Anterior cingulate cortex (tissue), 58 donors: ENCODE results near the gene CAV1.
"Not testable (repeated sequence)": the region's sequence is repeated elsewhere in the genome, so short reads cannot be mapped to it uniquely, and the experiment has no call there.

ENCODE experiments used
- DNase-seq, 58 donors: peaks; one replicate each; lab custom pipeline; 2025; lab: John Stamatoyannopoulos, UW

CAV1 gene

GRCh38 chr7:116576350-116577319, 51.8 kb downstream of the CAV1 start:
- DNase-seq: no peak

GRCh38 chr7:116577320-116577871, 52.6 kb downstream of the CAV1 start:
- DNase-seq: no peak

GRCh38 chr7:116578526-116578925, 53.7 kb downstream of the CAV1 start:
- no peak for DNase-seq

DNA sequence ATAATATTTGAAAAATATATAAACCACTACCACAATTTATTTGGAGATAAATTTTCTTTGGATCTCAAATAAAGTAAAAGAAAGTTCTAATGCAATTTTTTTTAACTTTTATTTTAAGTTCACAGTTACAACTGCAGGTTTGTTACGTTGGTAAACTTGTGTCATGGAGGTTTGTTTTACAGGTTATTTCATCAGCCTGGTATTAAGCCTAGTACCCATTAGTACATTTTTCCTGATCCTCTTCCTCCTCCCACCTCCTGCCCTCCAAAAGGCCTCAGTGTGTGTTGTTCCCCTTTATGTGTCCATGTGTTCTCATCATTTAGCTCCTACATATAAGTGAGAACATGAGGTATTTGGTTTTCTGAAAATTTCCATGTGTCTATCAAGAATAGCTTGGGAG, 54.5 kb downstream of the CAV1 start:
- DNase-seq: no peak

DNA sequence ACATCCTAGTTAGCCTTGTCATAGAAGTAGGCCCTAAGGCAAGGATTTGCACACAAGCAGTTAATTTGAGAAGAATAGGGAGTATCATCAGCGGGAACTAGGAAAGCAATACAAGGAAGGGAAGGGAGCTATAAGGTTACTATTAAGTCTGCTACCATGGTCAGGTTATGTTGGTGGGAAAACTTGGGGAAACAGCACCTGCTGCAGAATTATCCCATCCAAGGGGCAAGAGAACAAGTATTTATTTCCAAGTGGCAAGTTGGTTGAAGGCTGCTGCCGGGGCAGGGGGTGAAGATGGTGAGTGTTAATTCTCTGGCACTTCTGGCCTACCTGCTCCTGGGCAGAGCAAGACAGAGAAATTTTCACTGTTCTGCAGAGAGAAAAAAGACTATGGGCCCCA, 55.0 kb downstream of the CAV1 start:
- no peak for DNase-seq

GRCh38 chr7:116582164-116582732, 57.4 kb downstream of the CAV1 start:
- no peak for DNase-seq

- no peak for DNase-seq
Measured at GRCh38 chr7:116582806-116583444, 58.1 kb downstream of the CAV1 start.

GRCh38 chr7:116583653-116584052, 58.8 kb downstream of the CAV1 start:
- no peak for DNase-seq

DNA sequence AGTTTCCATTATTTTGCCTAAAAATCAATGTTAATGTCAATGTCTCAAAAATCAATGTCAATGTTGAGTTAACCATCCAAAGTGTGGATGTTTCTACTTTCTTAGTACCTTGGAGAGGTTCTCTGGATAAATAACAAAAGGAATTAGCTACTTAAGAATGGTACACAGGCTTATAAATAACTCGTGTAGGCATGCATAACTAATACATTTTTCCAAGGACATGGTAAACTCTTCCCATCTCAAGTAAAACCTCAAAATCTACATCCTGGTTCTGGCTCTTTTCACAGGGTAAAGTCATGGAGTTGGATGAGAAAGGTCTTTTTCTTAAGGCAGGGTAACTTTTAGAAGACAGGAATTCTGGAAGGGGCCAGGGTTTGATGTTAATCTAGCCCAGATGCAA, 59.9 kb downstream of the CAV1 start:
- DNase-seq: no peak

GRCh38 chr7:116585392-116585791, 60.6 kb downstream of the CAV1 start:
- DNase-seq: no peak

GRCh38 chr7:116585967-116586366, 61.1 kb downstream of the CAV1 start:
- DNase-seq: no peak

DNA sequence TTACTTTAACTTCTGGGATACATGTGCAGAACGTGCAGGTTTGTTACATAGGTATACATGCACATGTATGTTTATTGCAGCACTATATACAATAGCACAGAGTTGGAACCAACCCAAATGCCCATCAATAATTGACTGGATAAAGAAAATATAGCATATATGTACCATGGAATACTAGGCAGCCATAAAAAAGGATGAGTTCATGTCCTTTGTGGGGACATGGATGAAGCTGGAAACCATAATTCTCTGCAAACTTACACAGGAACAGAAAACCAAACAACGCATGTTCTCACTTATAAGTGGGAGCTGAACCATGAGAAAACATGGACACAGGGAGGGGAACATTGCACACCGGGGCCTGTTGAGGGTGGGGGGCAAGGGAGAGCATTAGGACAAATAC, 62.4 kb downstream of the CAV1 start:
- not testable (repeated sequence) for DNase-seq

GRCh38 chr7:116588225-116588624, 63.4 kb downstream of the CAV1 start:
- no peak for DNase-seq

- peak in 2 of 58 donors; percentile 6 to 36 for DNase-seq
Measured at GRCh38 chr7:116588641-116589594, 64.1 kb downstream of the CAV1 start.

DNA sequence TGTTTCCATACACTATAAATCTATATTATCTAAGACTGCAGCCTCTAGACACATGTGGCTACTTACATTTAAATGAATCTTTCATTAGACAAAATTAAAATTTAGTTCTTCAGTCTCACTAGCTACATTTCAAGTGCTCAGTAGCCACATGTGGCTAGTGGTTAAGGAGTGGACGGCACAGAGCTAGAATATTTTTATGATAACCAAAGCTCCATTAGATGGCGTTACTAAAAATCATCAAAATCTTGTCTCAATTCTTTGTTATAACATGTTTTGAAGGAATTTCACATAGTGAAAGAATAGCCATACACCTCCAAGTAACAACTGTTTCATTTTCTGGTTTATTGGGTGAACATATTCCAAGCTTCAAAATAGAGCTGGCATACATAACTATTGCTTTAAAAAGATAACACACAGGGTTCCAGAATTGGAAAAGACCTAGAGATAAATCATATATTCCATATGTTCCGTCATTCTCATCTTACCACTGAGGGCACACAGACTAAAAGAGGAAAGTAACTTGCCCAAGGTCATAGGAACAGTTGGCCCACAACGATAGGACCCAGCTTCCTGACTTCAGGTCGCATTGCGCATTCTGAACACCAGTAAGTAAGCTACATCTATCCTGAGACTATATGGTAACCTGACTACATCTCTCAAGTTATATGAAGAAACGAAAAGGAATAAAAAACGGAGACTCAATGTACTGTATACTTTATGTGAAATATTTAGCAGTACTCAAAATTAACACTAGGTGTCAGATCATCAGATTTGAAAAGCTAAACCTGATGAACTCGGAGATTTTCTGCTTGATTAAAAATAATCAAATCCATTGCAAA, 66.6 kb downstream of the CAV1 start:
- DNase-seq: no peak

DNA sequence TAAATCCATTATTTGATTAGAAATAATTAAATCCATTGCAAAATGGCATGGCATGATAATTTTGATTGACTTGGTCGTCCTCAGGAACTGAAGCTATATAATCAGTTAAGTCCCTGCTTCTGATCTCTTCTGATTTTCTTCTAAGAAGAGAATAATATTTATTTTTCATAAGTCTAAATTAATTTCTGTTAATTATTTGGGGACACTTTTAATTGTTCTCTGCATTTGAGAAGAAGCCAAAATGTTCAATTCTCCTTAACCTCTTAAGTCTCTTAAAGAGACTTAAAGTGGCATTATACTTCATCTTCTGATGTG, 67.2 kb downstream of the CAV1 start:
- DNase-seq: no peak

- no peak for DNase-seq
Measured at GRCh38 chr7:116592445-116592844, 67.6 kb downstream of the CAV1 start.

DNA sequence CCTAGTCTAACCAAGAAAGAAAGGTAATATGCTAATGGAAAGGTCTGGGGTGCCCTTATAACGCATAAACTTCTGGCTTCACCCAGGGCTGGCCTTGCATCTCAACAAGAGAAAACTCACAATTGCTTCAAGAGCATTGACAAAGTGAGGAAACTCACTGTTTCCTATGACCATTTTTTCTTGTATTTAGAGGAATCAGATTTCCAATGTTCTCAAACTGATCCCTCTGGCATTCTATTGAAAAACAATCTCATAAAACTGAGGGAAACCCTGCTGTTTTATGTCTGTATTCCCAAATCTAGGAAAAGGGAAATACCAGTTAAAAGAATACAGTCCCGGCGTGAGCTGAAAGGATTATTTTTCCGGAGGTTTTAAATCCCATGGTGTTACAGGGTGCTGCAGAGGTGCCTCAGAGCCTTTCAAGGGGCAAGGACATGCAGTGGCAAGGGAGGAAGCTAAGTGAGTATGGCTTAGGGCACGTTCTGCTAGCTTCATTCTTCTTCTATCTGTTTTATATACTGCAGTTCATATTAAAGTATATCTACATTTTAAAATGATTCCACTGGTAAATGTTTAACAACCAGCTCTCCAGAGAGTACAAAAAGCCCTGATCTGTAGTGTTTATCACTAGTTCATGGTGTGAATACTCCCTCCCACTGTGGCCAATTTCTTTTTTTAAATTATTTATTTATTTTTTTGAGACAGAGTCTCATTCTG, 68.7 kb downstream of the CAV1 start:
- DNase-seq: no peak

DNA sequence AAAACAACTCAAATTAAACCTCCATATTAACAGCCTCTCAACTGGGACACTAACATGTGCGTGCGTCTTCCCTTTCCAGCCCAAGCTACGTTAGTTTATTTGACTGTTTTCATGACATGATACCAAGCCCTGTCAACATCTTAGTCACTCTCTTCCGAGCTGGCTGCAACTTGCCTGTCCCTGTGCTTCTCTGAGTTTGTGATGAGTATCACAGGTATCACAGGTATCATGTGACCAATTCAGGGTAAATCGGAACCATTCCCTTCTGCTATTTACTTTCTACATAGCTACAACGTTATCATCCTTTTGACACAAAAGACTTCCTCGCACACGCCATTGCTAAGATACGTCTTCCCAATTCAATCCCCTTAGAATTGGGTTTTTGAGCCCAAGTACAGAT, 70.2 kb downstream of the CAV1 start:
- DNase-seq: no peak
